Memory B cell (primary cell): Measurements from ENCODE around the gene HPCA.

ENCODE experiments used
- ATAC-seq: fragments of 150-1000 bp; cut with Tn5 transposase; 2 replicates; pipeline ENCODE4 v1.10.0; 2021; ENCODE audit warnings: low read depth, mild to moderate bottlenecking, moderate library complexity
- DNase-seq, 2 donors: peaks; one replicate each; pipeline ENCODE4 v3.0.0; 2022; ENCODE audit warnings: low spot score in 2 of 2
- H3K27ac Mint-ChIP-seq: one replicate; pipeline ENCODE4 v1.8.0; 2022; ENCODE audit warnings: mild to moderate bottlenecking, moderate library complexity, mixed read lengths
- H3K27me3 Mint-ChIP-seq: one replicate; pipeline ENCODE4 v1.8.0; 2022; ENCODE audit warnings: mixed read lengths
- H3K36me3 Mint-ChIP-seq: one replicate; pipeline ENCODE4 v1.8.0; 2022; ENCODE audit warnings: mild to moderate bottlenecking, mixed read lengths
- H3K4me1 Mint-ChIP-seq: one replicate; pipeline ENCODE4 v1.8.0; 2022; ENCODE audit warnings: mixed read lengths
- H3K4me3 Mint-ChIP-seq: one replicate; pipeline ENCODE4 v1.8.0; 2022; ENCODE audit warnings: mild to moderate bottlenecking, moderate library complexity, mixed read lengths
- H3K9me3 Mint-ChIP-seq: one replicate; pipeline ENCODE4 v1.8.0; 2022; ENCODE audit warnings: mixed read lengths

Gene HPCA

GRCh38 chr1:32933742-32934322 is 47.5 kb downstream of the HPCA start:
- H3K4me3 Mint-ChIP-seq: no peak overlapping the region
- no peaks in the 10 kb centered on the region for H3K9me3 Mint-ChIP-seq
- ATAC-seq (no peak), DNase-seq (no peak)
- H3K27ac Mint-ChIP-seq: no peak overlapping the region
- H3K4me1 Mint-ChIP-seq: no peaks in the 10 kb centered on the region
- H3K27me3 Mint-ChIP-seq: no peaks in the 10 kb centered on the region
- peaks cover 14% of the 10 kb centered on the region for H3K36me3 Mint-ChIP-seq

DNA sequence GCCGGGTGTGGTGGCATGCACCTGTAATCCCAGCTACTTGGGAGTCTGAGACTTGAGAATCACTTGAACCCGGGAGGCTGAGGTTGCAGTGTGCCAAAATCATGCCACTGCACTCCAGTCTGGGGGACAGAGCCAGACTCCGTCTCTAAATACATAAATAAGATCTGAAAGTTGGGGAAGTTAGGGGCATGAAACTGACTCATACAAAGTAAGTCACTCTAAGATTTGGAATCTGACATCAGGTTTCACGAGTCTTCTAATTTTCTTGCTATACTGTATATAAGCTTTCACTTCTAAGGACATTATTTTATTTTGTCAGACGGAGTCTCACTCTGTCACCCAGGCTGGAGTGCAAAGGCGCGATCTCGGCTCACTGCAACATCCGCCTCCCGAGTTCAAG is 48.2 kb downstream of the HPCA start:
- no peak for DNase-seq
- Mint-ChIP-seq H3K4me3 (no peak overlapping the region), H3K27ac (no peak overlapping the region), H3K4me1 (no peaks in the 10 kb centered on the region), H3K36me3 (peaks cover 17% of the 10 kb centered on the region), H3K9me3 (no peaks in the 10 kb centered on the region), H3K27me3 (no peaks in the 10 kb centered on the region)
- ATAC-seq: no peak

- ATAC-seq (no peak), DNase-seq (no peak)
- no peak overlapping the region for H3K4me3 Mint-ChIP-seq
- no peaks in the 10 kb centered on the region for H3K27me3 Mint-ChIP-seq
- no peaks in the 10 kb centered on the region for H3K9me3 Mint-ChIP-seq
- peaks cover 20% of the 10 kb centered on the region for H3K36me3 Mint-ChIP-seq
- H3K4me1 Mint-ChIP-seq: no peaks in the 10 kb centered on the region
- no peak overlapping the region for H3K27ac Mint-ChIP-seq
These were observed 50.8 kb downstream of the HPCA start for GRCh38 chr1:32937061-32937460.

- H3K36me3 Mint-ChIP-seq: peaks cover 27% of the 10 kb centered on the region
- H3K27me3 Mint-ChIP-seq: no peaks in the 10 kb centered on the region
- H3K9me3 Mint-ChIP-seq: no peaks in the 10 kb centered on the region
- no peak for ATAC-seq
- DNase-seq: no peak
- H3K27ac Mint-ChIP-seq: no peak overlapping the region
- H3K4me1 Mint-ChIP-seq: no peaks in the 10 kb centered on the region
- no peak overlapping the region for H3K4me3 Mint-ChIP-seq
These were observed 53.5 kb downstream of the HPCA start for GRCh38 chr1:32939655-32940371.

DNA sequence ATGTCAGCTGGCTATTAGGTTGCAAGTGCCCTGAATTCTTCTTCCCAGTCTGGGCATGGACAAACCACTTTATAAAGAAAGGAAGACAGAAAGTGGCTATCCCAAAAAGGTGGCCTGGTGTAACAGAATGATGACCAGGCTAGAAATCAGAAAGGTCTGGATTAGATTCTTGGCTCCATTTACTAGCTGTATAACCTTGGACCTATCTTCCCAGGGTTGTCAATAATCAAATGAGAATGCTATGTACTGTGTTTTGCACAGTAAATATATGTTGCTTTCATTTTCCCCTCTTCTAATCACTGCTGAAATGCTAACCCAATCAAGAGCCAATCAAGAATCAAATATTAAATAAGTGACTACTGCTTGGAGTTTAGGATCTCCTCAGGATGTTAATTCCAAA is 57.9 kb downstream of the HPCA start:
- Mint-ChIP-seq H3K9me3 (no peaks in the 10 kb centered on the region), H3K36me3 (peaks cover 29% of the 10 kb centered on the region), H3K4me3 (no peak overlapping the region), H3K27me3 (no peaks in the 10 kb centered on the region), H3K27ac (no peak overlapping the region), H3K4me1 (peaks cover 3% of the 10 kb centered on the region)
- no peak for DNase-seq
- no peak for ATAC-seq
